ENCODE measurements around the gene ANKRD23. TPM values are rescaled to one million over a fixed set of nuclear protein-coding genes. Genes with fewer than 3 reads are reported as not detected.
A peak's percentile ranks its signal among the peaks of the same experiment; 100 is the strongest.
"Not testable (repeated sequence)": the region's sequence is repeated elsewhere in the genome, so short reads cannot be mapped to it uniquely, and the experiment has no call there.

The ANKRD23 gene
- total RNA-seq, 1 donor from 2014 or later, result 10.6 TPM

DNA sequence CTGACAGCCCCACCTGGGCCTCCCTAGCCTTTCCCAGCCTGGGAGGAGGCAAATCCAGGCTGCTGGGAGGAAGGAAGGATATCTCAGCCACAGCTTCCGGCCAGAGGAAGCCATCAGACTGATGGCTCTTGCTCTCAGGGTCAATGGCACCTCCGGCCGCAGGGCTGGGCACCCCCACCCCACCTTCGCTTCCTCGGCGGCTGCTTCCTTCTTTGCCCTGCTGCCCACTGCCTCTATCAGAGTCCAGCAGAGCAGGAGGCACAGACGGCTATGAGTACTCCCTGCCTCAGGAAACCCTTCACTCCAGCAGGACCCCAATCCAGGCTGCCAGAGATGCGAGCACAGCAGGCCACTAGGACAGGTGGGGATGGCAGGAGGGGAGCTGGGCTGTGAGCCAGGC, 22.8 kb upstream of the ANKRD23 start:
- intact Hi-C loops (cut with DNase I), result loop anchor here (5.0 kb wide), 1 partner anchor 229 kb away; the partner anchor contains the start of gene KANSL3
- DNase-seq (ENCODE audit: low spot score), result no peak

DNA sequence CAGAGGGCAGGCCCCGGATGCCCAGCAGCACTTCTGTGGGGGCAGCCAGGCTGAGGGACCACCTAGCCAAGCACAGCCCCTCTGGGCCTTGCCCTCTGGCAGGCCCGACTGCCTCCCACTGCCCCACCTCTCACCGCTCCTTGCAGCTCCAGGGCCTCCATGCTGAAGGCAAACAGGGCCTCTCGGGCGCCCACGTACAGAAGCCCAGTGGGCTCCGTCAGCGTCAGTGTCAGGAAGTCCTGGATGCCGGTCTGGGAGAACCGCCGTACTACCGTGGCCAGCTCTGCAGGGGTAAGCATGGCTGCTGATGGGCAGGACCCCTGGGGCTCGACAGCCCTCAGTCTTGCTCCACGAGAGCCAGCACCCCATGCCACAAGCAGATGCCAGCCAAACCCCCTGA, 22.3 kb upstream of the ANKRD23 start:
- intact Hi-C loops (cut with DNase I), result loop anchor here (5.0 kb wide), 1 partner anchor 229 kb away; the partner anchor contains the start of gene KANSL3
- no peak for DNase-seq (ENCODE audit: low spot score)

DNA sequence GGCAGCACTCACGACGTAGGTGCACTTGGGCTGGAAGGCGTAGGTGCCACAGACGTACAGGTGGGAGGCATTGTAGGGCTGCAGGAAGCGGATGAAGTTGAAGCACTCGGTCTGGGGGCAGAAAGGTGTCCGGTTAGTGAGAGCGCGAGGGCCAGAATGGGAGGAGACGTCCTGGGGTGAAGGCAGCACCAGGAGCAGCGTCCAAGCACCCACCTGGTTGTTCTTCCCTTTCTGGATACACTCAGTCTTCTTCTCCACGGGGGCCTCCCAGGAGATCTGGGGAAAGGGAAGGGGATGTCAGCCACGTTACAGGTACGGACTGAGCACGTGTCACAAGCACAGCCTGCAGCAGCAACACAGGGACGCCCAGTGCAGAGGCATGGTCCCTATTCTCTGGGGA, 21.8 kb upstream of the ANKRD23 start:
- intact Hi-C loops (cut with DNase I), result loop anchor here (5.0 kb wide), 1 partner anchor 228 kb away; the partner anchor contains the start of gene KANSL3
- DNase-seq (ENCODE audit: low spot score), result no peak

DNA sequence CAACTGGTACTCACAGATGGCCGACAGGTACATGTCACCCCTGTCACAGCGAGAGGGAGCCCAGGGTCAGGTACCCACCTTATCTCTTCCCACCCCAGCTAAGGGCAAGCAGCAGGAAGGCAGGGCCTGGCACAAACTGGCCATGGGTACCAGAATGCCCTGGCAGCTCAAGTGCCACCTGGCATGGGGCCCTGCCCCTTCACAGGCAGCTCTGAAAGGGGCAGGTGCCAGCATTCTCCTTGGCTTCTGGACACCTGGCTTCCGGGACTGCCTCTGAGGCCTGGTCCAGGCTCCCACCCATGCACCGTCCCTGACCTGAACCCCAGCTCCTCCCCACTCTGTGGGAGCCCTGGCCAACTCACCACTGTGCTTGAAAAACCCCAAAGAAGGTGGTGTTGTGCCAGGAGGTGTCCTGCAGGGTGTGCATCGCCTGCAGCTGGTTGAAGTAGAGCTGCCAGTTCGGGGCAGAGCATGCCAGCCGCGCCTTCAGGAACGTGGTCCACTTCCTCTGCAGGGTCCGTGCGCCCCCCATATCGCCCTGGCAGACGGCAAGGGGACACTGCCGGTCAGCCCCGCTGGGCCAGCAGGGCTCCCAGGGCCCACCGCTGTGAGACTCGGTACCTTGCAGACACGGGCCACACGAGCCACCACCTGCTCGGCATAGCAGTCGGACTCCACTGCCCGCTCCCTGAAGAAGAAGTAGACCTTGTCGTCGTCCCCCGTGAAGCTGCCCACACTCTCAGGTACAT, 20.7 kb upstream of the ANKRD23 start:
- intact Hi-C loops (cut with DNase I), result loop anchor here (5.0 kb wide), 1 partner anchor 227 kb away; the partner anchor contains the start of gene KANSL3
- DNase-seq (ENCODE audit: low spot score), result no peak

DNA sequence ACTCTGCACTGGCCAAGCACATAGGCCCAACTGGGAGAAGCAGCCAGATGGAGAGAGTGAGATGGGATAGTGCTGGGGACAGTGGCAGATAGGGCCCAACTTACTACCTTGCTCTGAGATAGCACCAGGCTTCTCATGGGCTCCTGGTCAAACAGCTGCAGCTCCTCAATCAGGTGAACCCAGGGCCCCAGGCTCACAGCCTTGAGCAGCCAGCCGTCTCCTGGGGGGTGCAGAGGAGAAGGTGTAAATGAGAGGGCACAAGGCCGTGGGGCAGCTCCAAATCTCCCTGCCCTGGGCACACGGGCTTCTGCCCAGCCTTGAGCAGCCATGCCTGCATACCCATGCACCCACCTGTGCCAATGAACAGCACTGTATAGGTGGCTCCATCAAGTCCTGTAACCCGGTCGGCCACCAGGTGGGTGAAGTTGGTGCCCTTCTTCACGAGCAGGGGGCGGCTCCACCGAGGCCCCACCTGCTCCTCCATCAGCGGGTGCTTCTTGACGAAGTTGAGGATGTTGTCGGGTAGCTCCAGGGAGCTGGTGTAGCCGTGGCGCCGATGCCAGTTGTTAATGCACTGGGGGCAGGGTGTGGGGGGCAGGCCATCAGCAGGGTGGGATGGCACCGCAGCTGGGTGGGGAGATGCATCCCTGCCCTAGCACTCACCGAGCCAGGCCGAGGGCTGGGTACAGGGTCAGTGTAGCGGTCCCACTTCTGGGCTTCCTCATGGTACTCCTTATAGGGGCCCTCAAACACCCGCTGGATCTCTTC, 19.9 kb upstream of the ANKRD23 start:
- intact Hi-C loops (cut with DNase I), result no loop called here
- no peak for DNase-seq (ENCODE audit: low spot score)

DNA sequence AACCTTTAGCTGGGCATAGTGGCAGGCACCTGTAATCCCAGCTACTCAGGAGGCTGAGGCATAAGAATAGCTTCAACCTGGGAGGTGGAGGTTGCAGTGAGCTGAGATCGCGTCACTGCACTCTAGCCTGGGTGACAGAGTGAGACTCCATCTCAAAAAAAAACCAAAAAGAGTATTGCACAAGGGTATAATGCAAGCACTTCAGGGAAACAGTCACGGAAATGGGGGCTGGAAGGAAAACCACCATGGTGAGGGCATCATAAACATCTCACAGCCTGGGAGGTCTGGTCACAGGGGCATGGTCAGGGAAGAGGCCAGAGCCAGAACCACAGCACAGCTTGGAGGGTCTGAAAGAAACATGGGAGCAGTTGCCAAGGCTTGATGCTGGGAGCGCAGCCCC, 19.2 kb upstream of the ANKRD23 start:
- DNase-seq (ENCODE audit: low spot score); intact Hi-C loops (cut with DNase I): not testable (repeated sequence)

DNA sequence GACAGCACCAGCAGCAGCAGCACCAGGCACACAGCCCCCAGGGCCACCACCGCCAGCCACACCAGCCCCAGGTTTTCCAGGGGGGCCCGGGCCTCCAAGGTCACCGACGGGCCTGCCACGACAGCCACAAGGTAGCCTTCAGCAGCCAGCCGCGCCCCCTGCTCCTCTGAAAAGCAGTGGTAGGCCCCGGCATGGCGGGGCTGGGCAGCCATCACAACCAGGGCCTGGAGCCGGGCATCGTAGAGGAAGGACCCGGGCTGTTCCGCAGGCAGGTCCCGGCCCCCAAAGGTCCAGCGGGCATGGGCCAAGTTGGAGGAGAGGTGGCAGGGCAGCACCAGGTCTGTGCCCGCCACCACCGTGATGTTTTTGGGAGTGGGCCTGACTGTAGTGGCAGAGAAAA, 17.3 kb upstream of the ANKRD23 start:
- no peak for DNase-seq (ENCODE audit: low spot score)

DNA sequence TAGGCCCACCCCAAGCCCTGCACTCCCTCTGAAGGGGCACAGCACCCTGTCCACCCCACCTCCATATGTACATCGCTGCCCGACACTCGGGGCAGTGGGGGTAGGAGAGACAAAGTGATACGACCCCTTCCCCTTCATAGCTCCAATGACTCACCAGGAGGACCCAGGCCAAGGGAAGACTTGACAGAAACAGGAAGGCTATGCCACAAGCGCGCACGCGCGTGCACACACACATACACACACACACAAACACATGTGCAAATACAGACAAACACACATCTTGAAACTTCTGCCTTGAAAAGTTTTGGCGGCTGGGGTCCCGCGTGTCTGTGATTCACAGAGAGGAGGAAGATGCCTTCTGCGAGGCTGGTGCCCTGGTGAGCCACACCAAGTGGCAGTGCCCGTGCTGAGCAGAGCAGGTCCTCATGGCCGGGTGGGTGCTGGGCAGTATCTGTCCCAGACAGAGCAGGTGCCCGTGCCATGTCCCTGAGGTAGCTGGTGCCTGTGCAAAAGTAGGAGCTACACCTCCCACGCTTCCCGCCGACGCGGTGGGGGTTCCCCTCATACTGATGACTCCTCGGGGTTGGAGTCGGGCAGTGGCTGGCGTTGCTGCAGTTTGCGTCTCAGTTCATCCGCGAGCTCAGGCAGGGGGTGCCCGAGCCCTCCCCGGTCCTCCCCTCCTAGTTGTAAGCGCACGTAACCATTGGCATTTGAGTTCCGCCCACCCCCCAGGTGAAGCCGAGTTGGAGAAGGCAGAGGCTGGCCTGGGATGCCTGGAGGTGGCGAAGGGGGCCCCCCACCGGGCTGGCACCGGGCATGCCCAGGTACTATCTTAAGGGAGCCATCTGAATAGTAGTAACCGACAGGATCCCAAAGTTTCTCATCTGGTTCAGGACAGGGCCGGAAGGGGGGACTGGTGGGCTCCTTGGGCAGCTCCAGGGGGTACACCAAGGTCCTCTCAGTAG, 16.5 kb upstream of the ANKRD23 start:
- intact Hi-C loops (cut with DNase I), result no loop called here
- DNase-seq (ENCODE audit: low spot score), result no peak

More for the DNA sequence above, 17.3 kb upstream of the ANKRD23 start:
- intact Hi-C loops (cut with DNase I), result no loop called here

DNA sequence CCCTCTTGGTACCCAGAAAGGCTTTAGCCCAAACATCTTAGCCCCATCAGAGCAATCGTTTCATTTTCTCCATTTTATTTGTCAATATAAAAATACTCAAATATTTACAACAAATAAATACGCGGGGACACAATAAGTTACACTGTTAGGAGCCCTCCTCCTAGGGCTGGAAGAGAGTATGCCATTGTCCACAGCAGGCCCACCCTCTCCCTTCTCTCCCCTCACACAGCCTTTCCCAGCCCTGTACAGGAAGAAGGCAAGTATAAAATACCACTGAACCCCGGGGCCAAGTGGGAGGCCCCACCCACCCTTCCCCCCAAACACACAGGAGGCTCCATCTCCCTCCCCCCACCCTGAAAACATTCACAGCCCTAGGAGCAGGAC, 15.9 kb upstream of the ANKRD23 start:
- intact Hi-C loops (cut with DNase I), result loop anchor here (5.0 kb wide), 1 partner anchor 97 kb away; the partner anchor contains the start of gene CNNM4
- DNase-seq (ENCODE audit: low spot score), result no peak

DNA sequence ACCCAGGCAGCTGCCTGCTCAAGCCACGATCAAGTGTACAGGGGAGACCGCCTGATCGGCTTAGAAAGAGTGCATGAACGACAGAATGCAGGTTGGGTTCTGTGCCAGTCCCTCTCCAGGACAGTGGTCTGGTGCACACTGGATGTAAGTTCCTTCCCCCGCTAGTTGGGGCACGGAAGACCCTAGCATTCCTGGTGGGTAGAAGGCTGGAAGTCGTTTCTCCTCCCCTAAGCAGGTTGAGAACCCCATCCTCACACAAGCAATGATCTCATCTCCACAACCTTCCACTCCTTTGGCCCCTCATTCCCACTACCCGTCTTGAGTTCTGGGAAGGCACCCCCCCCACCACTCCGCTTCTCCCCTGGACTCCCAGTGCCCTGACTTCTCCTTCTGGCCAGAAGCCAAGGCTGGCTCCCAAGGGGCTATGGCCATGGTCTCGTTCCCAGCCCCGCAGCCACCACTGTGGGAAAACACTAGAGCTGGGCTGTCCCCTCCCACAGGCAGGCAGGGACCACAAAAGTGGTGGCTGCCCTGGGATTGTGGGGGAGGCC, 15.4 kb upstream of the ANKRD23 start:
- DNase-seq (ENCODE audit: low spot score), result no peak
- intact Hi-C loops (cut with DNase I), result loop anchor here (5.0 kb wide), 1 partner anchor 97 kb away; the partner anchor contains the start of gene CNNM4

DNA sequence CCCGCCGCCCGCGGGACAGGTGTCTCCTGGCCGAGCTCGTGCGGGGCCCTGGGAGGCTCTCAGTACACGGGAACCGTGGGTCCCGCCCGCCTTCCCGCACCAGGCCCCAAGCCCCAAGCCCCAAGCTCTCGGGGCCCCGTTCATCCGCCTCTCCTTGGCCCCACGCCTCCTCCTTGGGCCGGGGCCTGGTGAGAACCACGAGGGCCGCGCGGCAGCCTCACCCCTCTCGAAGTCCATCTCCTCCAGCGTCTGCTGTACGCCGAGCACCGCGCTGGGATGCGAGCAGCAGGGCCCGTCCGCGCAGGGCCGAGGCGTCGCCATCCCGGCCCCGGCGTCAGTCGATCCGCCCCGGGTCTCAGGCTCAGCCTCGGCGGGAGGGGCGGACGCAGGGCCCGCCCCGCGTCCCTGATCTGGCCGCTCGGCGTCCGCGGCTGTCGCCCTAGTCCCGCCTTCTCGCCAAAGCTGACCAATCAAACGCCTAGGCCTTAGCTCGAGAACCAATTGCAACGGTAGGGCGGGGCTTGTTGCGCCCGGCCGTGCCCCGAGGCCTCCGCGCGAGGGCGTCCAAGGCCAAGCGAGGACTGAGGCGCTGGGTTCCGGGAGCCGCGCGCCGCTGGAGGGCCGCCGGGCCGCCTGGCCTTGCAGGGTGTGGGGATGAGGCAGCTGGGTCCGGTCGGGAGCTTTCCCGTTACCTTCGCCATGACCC, 14.0 kb upstream of the ANKRD23 start, which contains the start of gene ANKRD39:
ANKRD39 (minus strand) TSS at position 350 of the 706 bp plus-strand sequence; CDS start at position 321, 29 bp downstream.
- peak; percentile 99 for DNase-seq (ENCODE audit: low spot score)
- intact Hi-C loops (cut with DNase I), result loop anchor here (1.0 to 5.0 kb wide), 5 partner anchors 39 to 102 kb away; partner anchors contain the start of gene CNNM4

DNA sequence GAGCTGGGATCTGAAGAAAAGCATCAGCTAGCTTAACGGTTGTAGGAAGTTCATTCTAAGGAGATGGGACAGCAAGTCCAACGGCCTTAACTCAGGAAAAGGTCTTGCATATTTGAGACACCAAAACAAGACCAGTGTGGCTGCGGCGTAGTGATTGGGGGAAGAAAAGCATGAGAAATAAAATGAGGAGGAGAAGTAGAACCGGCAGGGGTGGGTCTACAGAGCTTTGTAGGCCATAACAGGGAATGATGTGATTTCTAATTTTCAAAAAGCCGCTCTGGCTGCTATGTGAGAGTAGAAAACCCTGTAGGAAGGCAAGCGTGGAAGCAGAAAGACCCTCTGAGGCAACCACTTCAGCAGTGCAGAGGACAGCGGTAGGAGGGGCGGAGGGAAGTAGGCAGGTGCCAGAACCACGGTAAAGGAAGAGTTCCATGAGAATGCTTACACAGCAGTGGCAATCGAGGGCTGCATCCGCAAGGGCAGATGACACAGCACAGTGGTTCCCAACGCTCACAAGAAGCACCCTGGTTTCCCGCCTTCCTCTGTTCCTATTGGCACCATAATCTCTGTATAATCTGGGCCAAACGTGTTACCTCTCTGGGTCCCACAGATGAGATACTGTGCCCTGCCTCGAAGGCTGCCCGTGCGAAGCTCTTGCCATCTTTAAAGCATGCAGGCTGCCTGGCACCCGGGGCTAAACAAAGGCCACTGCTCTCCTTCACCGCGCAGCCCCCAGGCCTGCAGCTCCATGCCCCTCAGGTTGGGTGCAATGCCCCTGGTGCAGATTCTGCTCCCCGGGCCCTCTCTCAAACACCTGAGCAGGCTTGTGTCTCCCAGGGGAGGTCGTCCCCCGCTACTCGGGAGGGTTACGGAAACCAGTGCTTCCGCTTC, 13.2 kb upstream of the ANKRD23 start:
- intact Hi-C loops (cut with DNase I), result loop anchor here (2.0 to 5.0 kb wide), 2 partner anchors 38 to 95 kb away; partner anchors contain the start of gene CNNM4
- DNase-seq (ENCODE audit: low spot score), result no peak

DNA sequence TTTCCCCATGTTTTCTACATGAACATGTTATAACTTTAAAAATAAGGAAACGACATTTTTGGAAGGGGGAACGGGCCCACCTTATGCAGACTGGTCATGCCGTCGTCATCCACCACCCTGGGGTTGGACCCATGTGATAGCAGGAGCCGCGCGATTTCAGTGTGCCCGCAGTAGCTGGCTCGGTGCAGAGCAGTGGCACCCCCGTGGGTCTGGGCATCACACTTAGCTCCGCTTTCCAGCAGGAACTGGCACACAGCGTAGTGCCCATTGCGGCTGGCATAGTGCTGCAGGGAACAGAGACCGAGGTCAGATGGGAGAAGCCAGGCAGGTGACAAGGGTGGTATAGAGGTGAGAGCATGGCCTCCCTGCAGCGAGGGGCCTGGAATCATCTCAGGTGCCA, 9.5 kb upstream of the ANKRD23 start:
- DNase-seq (ENCODE audit: low spot score), result no peak
- intact Hi-C loops (cut with DNase I), result no loop called here

DNA sequence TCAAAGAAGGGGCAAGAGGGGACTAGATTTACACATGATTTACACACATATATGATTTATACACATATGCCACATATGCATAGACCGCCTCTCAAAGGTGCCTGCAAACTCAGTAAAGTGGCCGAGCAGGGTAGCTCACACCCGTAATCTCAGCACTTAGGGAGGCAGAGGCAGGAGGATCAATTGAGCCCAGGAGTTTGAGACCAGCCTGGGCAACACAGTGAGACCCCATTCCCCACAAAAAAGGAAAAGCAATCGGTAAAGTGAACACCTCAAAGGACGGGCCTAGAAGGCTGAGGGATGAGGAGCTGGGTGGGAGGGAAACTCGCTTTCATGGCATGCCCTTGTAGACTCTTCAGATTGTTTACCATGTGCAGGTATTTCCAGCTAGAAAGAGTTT, 8.8 kb upstream of the ANKRD23 start:
- no peak for DNase-seq (ENCODE audit: low spot score)
- intact Hi-C loops (cut with DNase I), result no loop called here

DNA sequence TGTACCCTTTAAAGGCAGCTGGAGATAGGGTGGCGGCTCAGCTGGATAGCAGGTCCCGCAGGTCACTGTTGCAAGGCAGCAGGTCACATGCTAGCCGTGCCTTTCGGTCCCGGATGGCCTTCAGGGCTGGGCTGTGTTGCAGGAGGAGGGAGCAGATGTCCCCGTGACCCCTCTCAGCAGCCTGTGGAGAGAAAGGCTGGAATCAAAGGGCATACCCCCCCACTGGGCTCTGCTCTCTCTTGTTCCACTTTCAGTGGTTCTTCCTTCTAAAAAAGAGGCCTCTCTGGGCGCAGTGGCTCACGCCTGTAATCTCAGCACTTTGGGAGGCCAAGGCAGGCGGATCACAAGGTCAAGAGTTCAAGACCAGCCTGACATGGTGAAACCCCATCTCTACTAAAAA, 4.4 kb upstream of the ANKRD23 start:
- intact Hi-C loops (cut with DNase I), result no loop called here
- no peak for DNase-seq (ENCODE audit: low spot score)

DNA sequence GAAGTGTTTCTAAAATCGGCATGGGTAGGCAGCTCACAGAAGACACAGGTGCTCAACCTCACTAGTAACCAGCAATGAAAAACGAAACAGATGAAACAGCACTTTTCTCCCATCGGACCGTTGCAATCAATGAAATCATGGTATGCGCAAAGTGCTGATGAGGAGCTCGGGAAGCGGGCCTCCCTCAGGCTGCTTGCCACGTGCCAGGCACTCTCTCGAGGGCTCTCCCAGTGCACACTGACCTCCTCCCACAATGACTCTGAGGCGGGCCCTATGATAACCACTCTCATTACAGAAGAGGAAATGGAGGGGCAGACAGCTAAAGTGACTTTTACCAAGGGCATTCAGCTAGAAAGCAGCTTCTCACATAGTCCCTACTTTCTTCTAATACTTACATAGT, 3.8 kb upstream of the ANKRD23 start:
- intact Hi-C loops (cut with DNase I), result no loop called here

DNA sequence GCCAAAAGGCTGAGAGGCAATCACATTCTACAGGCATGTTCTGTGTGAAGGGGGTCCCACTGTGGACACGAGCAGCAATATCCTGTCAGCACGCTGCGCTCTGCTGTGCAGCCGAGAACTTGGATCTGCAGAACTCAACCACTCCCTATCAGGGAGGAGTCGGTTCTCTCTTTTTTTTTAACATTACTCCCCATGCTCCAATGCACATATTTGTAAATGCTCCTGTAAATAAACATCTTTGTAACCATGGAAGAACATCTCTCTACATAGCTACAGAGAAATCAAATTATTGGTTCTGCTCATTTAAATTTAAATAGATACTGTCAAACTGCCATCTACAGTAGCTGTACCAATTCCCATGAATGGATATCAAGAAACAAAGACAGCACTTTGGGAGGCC, 3.0 kb upstream of the ANKRD23 start:
- intact Hi-C loops (cut with DNase I), result no loop called here
- DNase-seq (ENCODE audit: low spot score), result no peak

More for the DNA sequence above, 3.8 kb upstream of the ANKRD23 start:
- DNase-seq (ENCODE audit: low spot score), result no peak

All from cardiac septum (tissue), 1 donor.